ENCODE data around the gene LMBRD1. TPM values are rescaled to one million over a fixed set of nuclear protein-coding genes. Genes with fewer than 3 reads are reported as not detected.

Gene LMBRD1
- 42.9 and 48.4 TPM in 2 replicates for total RNA-seq

DNA sequence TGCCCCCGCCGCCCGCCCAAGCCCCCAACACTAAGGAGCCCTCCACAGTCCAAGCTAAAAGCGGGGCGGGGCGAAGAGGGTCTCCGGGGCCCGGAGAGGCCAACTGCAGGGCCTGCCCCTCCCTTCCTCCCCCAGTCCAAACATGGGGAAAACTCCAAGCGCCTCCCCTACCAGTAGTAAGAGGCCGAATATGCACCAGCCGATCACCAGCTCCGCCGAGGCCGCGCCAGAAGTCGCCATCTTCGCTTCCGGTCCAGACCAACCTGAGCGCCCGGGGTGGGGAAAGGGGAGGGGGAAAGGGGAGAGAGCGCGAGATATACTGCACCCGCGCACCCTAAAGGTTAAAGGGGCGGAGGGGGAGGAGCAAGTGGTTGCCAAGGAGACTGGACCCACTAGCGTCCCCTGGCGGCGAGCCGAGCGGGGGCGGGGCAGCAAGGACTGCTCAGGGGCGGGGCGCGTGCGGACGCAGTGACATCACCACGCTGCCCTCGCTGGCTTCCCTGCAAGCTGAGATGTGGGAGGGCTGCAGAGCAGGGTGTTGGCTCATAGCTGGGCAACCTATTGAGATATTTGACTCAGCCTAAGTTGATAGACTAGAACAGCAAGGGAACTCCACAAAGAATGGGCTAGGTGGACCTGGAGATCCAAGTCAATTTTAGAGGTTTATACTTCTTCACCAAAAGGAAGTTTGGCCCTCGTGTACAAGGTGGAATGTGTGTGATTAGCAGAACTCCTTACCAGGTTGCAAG, at the start of gene LMBRD1:
LMBRD1 (minus strand) TSS at position 369 of the 749 bp plus-strand sequence; CDS start at position 240, 129 bp downstream.

Other genes with a start within 250 kb of the LMBRD1 start
- gene COL19A1, start 69.5 kb upstream of the LMBRD1 start, total RNA-seq, result not detected in 2 replicates